ENCODE measurements around the gene CAPN14. TPM values are rescaled to one million over a fixed set of nuclear protein-coding genes. Genes with fewer than 3 reads are reported as not detected.

CAPN14 gene
- total RNA-seq, 2 experiments from 2014 or later: 0.59 to 0.69 TPM

GRCh38 chr2:31196622-31197021 is 20.7 kb downstream of the CAPN14 start:
- DNase-seq (no peak), ATAC-seq (no peak)
- Mint-ChIP-seq H3K9me3 (no peaks in the 10 kb centered on the region), H3K4me1 (ENCODE audit: low read depth) (no peaks in the 10 kb centered on the region), H3K27ac (no peak overlapping the region), H3K4me3 (no peak overlapping the region), H3K27me3 (no peaks in the 10 kb centered on the region), H3K36me3 (ENCODE audit: low read depth) (no peaks in the 10 kb centered on the region)
- POLR2A ChIA-PET: no interaction called here
- TF ChIP-seq CTCF (IDR thresholded peaks at IDR 0.05): no peak
- intact Hi-C loops (cut with micrococcal nuclease): no loop called here
- CTCF ChIA-PET: interaction anchor here (1.5 kb wide), 1 partner anchor 137 kb away, joined by 5 read pairs; no protein-coding TSS in a partner anchor

GRCh38 chr2:31193806-31194205 is 23.5 kb downstream of the CAPN14 start:
- POLR2A ChIA-PET: no interaction called here
- Mint-ChIP-seq H3K4me3 (no peak overlapping the region), H3K27me3 (no peaks in the 10 kb centered on the region), H3K36me3 (ENCODE audit: low read depth) (no peaks in the 10 kb centered on the region), H3K27ac (no peak overlapping the region), H3K9me3 (no peaks in the 10 kb centered on the region), H3K4me1 (ENCODE audit: low read depth) (no peaks in the 10 kb centered on the region)
- CTCF ChIA-PET: interaction anchor here (1.8 kb wide), 1 partner anchor 139 kb away, joined by 7 read pairs; no protein-coding TSS in a partner anchor
- no peak for TF ChIP-seq CTCF (IDR thresholded peaks at IDR 0.05)
- no peak for ATAC-seq
- intact Hi-C loops (cut with micrococcal nuclease): no loop called here
- DNase-seq: no peak

- intact Hi-C loops (cut with micrococcal nuclease): no loop called here
- ATAC-seq (no peak), DNase-seq (no peak)
- Mint-ChIP-seq H3K9me3 (no peaks in the 10 kb centered on the region), H3K27ac (no peak overlapping the region), H3K27me3 (no peaks in the 10 kb centered on the region), H3K4me3 (no peak overlapping the region), H3K36me3 (ENCODE audit: low read depth) (no peaks in the 10 kb centered on the region), H3K4me1 (ENCODE audit: low read depth) (no peaks in the 10 kb centered on the region)
- no peak for TF ChIP-seq CTCF (IDR thresholded peaks at IDR 0.05)
- POLR2A ChIA-PET: no interaction called here
- CTCF ChIA-PET: interaction anchor here (1.8 kb wide), 1 partner anchor 140 kb away, joined by 7 read pairs; no protein-coding TSS in a partner anchor
These were observed 24.4 kb downstream of the CAPN14 start for GRCh38 chr2:31192851-31193392.

GRCh38 chr2:31192396-31192795 is 24.9 kb downstream of the CAPN14 start:
- no peak for DNase-seq
- ChIA-PET POLR2A (no interaction called here), CTCF (no interaction called here)
- Mint-ChIP-seq H3K27ac (no peak overlapping the region), H3K4me1 (ENCODE audit: low read depth) (no peaks in the 10 kb centered on the region), H3K36me3 (ENCODE audit: low read depth) (no peaks in the 10 kb centered on the region), H3K9me3 (no peaks in the 10 kb centered on the region), H3K27me3 (no peaks in the 10 kb centered on the region), H3K4me3 (no peak overlapping the region)
- intact Hi-C loops (cut with micrococcal nuclease): no loop called here
- no peak for TF ChIP-seq CTCF (IDR thresholded peaks at IDR 0.05)
- ATAC-seq: no peak

GRCh38 chr2:31191931-31192330 is 25.4 kb downstream of the CAPN14 start:
- H3K9me3 Mint-ChIP-seq: no peaks in the 10 kb centered on the region
- no peak for TF ChIP-seq CTCF (IDR thresholded peaks at IDR 0.05)
- ChIA-PET POLR2A (no interaction called here), CTCF (no interaction called here)
- H3K27me3 Mint-ChIP-seq: no peaks in the 10 kb centered on the region
- H3K36me3 Mint-ChIP-seq (ENCODE audit: low read depth): no peaks in the 10 kb centered on the region
- no peak overlapping the region for H3K27ac Mint-ChIP-seq
- intact Hi-C loops (cut with micrococcal nuclease): no loop called here
- H3K4me1 Mint-ChIP-seq (ENCODE audit: low read depth): no peaks in the 10 kb centered on the region
- DNase-seq (no peak), ATAC-seq (no peak)
- H3K4me3 Mint-ChIP-seq: no peak overlapping the region

Data from activated CD8-positive, alpha-beta T cell treated with anti-CD3 and anti-CD28 coated beads for 36 hours (primary cell).